Measurements from ENCODE around the gene PTP4A2.
A peak's percentile ranks its signal among the peaks of the same experiment; 100 is the strongest.
"Not testable (repeated sequence)": the region's sequence is repeated elsewhere in the genome, so short reads cannot be mapped to it uniquely, and the experiment has no call there.

Gene PTP4A2

DNA sequence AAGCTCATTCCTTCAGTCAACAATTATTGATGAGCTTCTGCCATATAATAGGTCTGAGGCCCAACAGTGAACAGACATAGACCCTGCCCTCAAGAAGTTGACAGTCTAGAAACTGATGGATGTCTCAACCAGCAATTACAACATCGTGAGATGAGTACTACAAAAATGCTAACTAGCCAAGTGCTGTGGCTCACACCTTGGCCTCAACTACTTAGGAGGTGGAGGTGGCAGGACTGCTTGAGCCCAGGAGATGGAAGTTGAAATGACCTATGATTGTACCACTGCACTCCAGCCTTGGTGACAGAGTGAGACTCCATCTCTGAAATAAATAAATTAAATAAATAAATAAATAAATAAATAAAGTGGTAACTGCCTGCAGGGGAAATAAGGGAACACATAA, 11.7 kb upstream of the PTP4A2 start:
- DNase-seq: no peak

DNA sequence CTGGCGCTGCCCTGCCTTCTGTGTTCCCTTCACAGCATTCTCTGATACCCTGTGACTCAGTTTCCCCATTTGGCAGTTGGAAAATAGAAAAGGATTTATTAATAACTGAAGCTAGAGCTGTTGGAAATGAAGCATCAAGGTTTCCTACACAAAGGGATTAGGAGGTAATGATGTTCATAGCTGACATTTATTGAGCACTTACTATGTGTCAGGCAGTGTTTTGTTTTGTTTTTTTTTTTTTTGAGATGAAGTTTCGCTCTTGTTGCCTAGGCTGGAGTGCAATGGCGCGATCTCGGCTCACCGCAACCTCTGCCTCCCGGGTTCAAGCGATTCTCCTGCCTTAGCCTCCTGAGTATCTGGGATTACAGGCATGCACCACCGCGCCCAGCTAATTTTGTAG, 7.5 kb upstream of the PTP4A2 start:
- DNase-seq: not testable (repeated sequence)

DNA sequence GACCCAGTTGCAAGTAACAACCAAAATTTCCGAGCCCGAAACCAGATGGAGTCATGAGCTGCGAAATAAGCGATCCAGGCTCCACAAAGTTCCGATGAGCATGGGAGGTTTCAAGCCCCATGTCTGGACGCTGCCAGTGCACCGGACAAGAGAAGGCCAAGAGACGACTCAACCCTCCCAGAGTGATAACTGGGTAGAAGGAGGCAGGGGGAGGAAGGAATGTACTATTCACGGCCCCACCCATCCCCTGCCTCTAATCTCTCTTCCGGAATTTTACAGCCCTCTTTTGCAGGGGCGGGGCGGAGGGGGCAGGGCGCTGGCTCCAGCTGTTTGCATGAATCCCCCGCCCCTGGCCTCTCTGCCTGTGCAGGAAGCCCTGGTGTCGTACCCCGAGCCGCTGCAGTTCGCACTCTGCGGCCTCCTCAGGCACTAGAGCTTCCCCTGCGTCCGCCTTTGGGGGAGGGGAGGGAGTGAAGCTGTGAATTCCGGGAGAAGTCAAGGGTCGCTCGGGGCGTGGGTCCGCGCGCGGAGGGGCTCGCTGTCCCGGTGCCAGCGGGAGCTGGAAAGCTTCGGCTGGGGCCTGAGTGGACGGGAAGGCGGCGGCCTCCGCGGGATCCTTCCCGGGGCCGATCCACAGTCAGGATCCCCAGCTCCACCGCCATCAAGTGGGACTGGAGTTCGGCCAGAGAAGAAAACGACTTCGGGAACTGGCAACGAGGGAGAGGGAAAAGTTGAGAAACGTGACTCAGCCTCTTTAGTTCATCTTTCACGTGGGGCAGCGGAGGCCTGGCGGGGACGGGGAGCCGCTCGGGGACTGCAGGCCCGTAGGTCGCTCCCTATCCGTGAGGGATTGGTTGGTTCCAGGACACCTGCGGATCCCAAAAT, 6.3 kb upstream of the PTP4A2 start:
- DNase-seq: no peak

DNA sequence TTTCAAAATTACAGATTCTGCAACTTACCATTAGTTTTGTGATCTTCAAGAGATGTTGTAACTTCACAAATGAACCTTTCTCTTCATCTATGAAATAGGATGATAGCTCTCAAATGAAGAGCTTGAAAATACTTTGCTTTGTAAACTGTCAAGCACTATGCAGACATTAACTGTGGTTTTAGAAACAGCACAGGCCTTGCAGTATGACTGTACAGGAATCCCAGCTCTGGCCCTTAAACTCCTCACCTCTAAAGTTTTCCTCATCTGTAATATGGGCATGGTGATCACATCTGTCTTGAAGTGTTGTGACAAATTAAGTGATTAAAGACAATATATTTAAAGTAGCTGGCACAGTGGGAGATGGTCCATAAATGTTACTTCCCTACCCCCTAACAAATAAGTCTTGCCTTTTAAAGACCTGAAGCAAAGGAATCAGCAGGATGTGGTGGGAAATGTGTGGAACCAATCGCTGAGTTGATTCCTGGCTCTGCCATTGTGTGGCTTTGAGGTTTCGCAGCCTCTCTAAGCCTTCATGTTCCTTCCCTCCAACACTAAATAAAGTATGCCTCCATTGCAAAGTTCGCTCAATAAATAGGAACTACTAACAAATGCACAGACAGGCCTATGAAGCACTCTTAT, 5.5 kb upstream of the PTP4A2 start:
- DNase-seq: no peak

DNA sequence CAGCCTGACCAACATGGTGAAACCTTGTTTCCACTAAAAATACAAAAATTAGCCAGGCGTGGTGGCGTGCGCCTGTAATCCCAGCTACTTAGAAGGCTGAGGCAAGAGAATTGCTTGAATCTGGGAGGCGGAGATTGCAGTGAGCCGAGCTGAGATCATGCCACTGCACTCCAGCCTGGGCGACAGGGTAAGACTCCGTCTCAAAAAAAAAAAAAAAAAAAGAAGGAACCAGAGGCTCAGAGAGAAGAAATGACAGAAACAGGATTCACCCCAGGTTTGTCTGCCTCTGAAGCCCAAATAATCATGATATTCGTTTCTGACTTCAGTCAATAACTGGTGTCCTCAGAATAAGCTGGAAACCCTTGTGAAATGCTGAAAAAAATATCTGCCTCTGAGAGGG, 3.9 kb upstream of the PTP4A2 start:
- DNase-seq: not testable (repeated sequence)

DNA sequence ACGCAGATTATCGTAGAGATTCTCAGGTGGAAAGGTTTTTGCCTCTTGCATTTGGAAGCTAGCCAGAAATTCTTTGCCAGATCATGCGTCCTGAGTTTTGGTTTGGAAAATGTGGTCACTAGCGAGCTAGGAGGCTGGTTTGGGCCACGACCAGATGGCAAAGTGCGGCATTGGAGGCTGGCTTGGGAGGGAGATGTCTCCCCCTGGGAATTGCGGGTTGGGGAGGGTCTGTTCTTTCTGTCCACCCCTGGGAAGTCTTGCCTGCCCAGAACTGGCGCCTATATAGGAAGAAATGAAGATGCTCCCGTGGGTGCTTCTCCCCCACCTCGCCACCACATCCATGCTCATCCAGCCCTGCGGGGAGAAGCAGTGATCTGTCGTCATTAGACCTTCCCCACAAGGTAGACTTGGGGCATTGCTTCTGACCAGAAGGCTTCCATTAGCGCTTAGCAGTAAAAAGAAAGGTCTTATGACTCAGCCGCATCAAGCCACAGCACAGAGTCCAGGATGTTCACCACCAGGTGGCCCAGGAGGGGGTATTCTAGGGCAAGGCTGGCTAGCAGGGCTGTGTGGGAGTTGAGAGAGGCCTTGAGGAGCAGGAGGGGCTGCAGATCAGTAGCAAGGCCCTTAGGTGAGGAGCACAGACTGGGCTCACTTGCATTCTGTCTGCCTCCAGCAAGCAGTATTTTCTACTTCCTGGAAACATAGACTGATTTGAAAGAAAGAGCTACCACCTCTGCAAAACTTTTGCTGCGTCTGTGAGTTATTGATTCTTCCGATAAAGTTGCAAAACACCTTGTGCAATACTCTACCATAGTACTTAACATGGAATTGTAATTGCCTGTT, 1.5 kb upstream of the PTP4A2 start:
- DNase-seq: peak; percentile 72

DNA sequence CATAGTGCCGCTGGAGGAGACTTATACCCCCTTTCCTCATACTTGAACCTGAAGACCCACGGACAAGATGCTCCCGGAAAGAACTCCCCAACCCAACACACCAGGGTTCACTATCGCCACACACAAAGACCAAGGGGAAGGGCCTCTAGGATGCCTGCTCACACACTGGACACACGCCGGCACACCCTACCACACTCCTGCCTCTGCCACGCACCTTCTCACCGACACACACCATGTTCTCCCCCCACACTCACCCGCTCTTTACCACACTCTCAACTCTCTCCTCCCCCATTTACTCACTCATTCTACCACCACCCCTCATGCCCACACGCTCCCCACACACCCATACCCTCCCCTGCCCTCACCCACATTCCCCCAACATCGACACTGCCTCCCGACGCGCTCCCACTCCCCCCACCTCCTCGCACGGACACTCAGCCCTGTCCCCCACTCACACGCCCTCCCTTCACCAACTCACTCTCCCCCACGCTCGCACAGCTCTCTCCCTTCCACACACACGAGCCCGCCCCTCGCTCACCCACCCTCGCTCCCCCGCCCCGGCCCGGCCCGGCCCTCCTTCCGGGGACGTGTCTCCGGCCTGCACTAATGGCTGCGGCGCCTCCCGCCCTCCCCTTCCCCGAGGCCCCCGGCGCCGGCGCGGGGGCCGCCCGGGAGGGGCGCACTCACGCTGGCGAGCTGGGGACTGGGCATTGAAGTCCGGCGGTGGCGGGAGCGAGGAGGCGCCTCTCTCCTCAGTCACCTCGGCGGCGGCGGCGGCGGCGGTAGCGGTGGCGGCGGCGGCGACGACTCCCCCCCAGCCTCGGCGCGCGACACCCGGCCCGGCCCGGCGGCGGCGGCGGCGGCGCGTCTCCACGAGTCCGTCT, 626 bp downstream of the PTP4A2 start:
- DNase-seq: peak; percentile 74

DNA sequence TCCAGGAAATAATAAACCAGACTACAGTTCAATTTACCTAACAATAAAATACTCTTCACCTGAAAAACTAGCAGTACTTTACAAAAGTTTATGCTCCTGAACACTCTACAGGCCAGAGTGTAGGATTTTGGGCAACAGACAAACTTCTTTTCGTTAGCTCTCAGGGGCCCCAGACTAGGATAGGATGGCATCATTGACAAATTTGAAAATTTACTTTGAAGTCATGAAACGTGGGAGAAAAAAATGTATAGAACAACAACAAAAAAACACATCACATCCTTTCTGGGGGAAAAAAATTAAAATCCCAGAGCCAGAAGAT, 1.2 kb downstream of the PTP4A2 start:
- DNase-seq: no peak

DNA sequence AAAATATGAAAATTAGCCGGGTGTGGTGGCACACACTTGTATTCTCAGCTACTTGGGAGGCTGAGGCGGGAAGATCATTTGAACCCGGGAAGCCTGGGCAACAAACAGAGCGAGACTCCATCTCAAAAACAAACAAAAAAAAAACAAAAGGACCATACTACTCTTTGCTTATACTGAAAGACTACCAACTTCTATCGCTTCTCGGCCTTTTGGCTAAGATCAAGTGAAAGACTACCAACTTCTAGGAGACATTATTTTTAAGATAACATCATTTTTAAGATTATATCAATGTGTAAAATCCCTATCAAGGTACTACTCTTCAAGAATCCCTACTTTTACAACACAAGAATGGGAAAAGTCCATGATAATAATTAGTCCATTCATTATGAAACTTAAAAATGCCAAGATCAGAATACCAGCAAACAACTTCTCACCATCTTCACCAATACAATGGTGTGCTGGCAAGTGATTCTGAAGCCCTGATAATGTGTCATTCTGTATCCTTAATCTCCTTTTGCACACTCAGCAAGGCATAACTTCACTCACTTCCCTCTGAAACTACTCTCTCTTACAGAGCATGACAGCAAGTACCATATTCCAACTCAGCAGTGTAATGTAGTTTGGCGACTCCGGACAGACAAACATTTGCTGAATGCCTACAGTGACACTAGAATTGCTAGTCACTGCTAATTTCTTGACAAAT, 1.7 kb downstream of the PTP4A2 start:
- peak; percentile 83 for DNase-seq

DNA sequence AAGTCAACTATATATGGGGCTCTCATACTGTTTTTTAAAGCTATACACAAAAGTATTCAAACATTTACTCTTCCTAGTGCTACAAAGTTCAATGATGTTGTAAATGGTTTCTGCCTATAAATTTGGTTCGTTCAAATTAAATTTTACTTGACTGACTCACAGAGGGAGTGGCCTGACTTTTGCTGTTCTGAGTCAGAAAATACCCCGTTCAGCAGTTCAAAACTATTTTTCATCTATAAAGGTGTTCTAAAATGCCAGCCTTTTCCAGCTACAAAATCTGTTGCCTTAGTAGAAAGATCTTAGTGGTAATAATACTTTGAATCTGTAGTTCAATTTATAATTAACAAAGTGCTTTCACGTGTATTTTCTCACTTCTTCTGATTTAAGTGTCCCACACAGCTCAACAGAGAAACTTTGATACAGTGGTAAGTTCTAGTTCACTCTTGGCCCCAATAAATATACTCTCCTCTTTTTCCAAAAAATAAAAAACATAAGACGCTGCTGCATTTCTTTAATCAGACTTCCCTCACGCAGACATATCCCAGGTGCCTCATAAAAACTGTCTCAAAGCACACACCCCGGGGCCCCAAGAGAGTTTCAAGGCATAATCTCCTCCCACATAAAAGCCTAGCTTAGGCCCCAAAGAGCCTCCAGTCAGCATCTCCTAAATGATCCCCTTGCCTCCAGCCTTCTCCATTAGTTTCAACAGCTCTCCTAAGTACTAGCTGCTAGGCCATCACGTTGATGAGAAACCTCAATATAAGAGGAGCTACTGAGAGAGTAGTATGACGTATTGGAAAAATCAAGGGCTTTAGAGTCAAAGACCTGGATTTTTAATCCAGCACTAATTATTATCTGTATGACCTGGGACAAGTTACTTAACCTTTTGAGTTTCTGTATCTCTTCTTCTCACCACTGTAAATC, 3.2 kb downstream of the PTP4A2 start:
- DNase-seq: peak; percentile 60

DNA sequence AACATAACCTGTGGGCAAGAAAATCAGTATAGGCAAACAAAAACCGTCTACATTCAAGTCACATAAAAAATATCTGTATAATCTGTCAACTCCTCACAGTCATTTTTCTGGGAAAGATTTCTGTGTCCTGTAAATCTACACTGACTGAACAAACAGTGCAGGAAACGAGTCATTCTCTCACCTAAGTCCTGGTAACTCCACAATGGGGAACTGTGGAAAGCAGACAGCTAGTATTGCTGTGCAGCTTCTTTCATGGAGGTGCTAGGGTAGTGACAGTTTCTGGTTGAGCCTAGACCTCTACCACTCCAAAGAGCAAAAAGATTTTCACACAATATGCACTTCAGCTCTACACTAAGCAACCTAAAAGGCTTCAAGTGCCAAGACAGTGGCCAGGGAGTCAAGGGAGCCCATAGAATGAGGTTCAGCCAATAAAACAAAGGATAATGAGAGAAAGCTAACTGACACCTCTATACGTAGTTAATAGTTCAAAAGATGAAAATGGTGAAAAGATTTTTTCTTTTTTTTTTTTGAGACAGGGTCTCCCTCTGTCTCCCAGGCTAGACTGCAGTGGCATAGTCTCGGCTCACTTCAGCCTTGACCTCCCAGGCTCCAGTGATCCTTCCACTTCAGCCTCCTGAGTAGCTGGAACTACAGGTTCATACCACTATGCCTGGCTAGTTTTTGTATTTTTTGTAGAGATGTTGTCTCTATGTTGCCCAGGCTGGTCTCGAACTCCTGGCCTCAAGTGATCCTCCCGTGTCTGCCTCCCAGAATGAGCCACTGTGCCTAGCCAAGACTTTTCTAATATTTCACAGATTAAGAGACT, 5.5 kb downstream of the PTP4A2 start:
- DNase-seq: peak; percentile 52

DNA sequence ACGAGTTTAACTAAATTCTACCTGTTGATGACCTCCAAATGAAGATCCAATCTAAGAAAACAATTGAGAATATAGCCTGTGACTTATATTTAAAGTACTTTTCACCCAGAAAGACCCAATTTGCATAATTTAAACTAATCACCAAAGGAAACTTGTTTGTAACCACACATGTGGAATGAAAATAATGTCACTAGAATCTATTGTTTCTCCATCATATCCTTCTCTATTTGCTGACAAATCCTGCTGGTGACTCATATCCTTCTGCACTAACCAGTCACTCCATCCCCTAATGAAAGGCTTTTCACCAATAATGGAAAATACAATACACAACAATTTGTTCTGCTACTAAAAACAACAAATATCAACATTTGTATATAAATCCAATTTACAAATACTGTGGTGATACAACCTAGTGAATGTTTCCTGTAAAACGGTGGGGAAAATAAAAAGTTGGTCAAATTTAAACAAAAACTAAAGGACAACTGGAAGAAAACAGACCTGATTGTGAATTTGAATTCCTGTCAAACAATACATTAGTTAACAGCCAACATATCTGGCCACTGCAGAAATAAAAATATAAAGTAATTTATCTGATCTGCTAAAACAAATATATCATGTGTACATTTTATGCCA, 6.5 kb downstream of the PTP4A2 start:
- DNase-seq: no peak

DNA sequence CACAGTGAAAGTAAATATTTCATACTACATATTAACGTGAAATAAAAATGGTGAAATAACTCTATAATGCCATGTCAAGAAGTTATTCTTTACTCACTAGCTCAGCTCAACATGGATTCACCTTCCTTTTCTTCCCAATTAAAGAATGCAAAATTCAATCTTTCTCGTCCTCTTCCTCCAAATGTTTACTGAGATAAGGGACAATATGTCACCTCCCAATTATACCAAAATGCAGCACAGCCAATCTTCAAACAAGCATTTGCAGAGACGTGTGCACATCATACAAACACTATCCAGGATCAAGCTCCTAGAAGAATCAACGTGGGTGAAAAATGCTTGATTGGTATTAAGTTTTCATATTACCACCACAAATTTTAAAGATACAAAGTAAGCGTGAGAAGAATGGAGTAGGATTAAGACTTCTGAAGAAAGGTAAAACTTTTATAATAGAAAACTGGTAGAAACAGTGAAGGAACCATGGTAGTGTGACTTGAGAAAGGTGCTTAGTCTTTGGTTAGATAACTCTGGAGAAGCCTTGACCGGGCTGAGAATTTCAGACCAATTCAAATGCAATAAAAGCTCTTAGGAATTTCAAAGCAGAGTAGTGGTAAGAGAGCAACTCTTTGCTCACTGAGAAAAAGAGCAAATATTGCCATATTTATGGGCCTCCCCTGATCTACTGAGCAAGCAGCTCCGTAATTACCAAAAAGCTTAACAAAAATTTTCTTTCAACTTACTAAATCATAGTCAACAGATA, 7.2 kb downstream of the PTP4A2 start:
- DNase-seq: no peak

DNA sequence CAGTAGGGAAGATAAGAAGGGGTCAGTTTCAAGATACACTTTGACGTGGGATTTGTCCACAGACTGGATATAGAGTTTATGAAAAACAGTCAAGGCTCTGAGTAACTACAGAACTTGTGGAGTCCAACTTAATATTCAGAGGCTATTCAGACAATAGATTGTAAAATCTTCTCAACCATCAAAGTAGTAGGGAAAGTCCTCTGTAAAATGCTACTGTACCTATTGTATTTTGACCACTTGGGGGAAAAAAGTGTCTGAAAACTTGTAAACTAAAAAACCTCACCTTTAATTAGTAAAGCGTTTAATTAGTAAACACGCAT, 10.5 kb downstream of the PTP4A2 start:
- no peak for DNase-seq

DNA sequence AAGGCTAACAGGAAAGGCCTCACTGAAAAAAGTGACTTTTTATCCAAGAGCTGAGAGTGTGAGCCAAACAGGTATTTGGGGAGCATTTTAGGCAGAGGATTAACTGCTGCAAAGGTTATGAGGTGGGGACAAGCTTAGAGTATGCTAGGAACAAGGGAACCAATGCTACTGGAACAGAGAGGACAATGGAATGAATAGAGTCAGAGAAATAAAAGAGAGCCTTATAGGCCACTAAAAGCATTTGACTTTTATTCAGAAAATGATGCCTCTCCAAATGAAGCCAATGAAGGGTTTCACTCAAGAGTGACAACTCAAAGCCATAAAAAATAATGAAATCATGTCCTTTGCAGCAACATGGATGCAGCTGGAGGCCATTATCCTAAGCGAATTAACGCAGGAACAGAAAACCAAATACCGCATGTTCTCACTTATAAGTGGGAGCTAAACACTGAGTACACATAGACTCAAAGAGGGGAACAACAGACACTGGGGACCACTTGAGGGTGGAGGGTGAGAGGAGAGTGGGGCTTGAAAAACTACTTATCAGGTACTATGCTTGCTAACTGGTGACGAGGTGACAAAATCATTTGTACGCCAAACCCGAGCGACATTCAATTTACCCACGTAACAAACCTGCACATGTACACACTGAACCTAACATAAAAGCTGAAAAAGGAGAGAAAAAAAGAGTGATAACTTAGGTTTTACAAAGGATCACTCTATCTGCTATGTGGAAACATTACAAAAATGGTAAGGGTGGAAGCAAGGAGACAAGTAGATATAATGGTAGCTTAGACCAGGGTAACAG, 11.1 kb downstream of the PTP4A2 start:
- DNase-seq: no peak

DNA sequence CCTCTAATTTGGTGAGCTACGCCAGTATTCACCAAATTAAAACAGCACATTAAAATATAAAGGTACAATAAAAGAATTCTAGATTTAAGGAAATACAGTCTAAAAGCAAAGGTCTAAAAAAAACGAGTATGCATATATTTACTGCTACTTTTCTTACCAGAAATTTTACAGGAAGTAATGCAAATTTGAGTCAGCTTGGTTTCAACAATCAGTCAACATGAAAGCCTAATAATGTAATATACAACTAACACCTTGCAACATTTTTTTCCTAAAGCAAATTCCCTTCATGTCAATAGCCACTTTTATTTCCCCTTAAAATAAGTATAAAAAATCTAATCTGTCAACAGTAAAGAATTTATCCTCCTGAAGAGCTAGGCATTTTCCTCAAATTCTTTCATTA, 11.9 kb downstream of the PTP4A2 start:
- DNase-seq: no peak

DNA sequence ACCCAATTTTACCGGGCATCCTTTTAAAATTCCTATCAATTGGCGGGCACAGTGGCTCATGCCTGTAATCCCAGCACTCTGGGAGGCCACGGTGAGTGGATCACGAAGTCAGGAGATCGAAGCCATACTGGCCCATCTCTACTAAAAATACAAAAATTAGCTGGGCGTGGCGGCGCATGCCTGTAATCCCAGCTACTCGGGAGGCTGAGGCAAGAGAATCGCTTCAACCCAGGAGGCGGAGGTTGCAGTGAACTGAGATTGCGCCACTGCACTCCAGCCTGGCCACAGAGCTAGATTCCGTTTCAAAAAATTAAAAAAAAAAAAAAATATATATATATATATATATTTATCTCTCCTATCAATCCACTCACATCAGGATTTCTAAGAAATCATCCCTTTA, 12.3 kb downstream of the PTP4A2 start:
- DNase-seq: not testable (repeated sequence)

DNA sequence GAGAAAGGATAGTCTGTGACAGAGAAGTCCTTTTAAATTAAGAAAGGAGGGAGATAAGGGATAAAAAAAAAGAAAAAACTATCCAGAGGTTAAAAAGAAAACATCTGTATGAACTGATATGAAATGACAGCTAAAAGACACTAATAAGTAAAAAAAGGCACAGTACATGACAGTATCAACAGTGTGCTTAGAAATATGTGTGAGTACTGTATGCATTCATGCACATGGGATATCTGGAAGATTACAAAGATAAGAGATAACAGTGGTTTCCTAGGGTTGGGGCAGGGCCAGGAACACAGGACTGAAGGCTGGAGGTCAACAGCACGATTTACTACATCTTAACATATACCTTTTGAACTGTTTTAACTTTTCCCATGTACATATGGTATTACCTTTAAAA, 13.3 kb downstream of the PTP4A2 start:
- no peak for DNase-seq

Data from RPMI8226 (cell line).